Measurements from ENCODE around the gene TOR1AIP2. TPM values are rescaled to one million over a fixed set of nuclear protein-coding genes. Genes with fewer than 3 reads are reported as not detected.
"Not testable (repeated sequence)": the region's sequence is repeated elsewhere in the genome, so short reads cannot be mapped to it uniquely, and the experiment has no call there.

The TOR1AIP2 gene
- total and polyA plus RNA-seq, 12 donors, result 18.9 to 182 (median 134) TPM

DNA sequence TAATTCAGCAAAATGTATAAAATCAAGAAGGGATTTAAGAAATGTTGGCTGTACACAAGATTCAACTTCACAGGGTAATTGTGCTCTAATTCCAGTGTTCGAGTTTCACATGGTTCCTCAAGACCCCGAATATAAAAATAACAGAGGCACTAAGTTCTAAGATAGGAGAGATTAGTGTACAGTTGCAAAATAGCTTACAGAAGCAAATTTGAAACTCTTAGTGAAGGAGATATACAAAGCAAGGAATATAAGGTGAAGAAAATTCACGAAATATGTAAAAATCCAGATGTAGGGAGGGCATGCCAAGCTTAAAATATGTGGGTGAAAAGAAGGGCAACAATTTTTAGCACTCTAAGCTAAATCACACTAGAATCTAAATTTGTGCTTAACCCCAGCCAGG, 29.4 kb downstream of the TOR1AIP2 start:
- H3K4me3 ChIP-seq, result no peak overlapping the region
- H3K27me3 ChIP-seq, result no peaks in the 10 kb centered on the region
- H3K27ac ChIP-seq, result no peak overlapping the region
- no peaks in the 10 kb centered on the region for H3K4me1 ChIP-seq (replicated peaks in 1 of 2)
- TF ChIP-seq, protein P1, sequence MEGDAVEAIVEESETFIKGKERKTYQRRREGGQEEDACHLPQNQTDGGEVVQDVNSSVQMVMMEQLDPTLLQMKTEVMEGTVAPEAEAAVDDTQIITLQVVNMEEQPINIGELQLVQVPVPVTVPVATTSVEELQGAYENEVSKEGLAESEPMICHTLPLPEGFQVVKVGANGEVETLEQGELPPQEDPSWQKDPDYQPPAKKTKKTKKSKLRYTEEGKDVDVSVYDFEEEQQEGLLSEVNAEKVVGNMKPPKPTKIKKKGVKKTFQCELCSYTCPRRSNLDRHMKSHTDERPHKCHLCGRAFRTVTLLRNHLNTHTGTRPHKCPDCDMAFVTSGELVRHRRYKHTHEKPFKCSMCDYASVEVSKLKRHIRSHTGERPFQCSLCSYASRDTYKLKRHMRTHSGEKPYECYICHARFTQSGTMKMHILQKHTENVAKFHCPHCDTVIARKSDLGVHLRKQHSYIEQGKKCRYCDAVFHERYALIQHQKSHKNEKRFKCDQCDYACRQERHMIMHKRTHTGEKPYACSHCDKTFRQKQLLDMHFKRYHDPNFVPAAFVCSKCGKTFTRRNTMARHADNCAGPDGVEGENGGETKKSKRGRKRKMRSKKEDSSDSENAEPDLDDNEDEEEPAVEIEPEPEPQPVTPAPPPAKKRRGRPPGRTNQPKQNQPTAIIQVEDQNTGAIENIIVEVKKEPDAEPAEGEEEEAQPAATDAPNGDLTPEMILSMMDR (IDR thresholded peaks at IDR 0.05), result no peak
- no peak for TF ChIP-seq POLR2A (IDR thresholded peaks at IDR 0.05)
- no peaks in the 10 kb centered on the region for H3K9me3 ChIP-seq (replicated peaks in 1 of 3)
- DNase-seq, result no peak
- WGBS, 4 donors, result 96 to 98% (median 97%) methylated on average over 3 of the region's 3 CpGs
- H3K36me3 ChIP-seq (replicated peaks in 1 of 2), result peaks cover 0 to 45% of the 10 kb centered on the region in 2 donors
- intact Hi-C loops (cut with DNase I), result no loop called here

DNA sequence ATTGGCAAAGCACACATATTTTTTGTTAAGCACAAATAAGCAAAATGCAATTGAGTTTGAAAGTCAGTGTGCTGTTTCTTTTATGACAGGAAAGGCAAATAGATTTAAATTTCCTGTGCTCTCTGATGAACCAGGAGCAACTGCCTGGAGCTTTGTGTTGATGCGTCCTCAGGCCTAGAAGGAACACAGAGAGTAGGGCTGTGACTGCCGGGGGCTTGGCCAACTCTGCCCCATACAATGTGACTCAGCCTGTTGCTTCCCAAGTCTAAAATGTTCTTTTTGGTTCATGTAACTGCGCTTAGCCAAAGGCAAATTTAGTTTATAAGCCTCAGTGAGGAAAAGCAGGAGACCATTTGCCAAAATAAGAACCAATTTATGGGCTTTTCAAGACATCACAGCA, 37.5 kb downstream of the TOR1AIP2 start:
- Histone ChIP-seq H3K9me3 (replicated peaks in 1 of 3) (no peaks in the 10 kb centered on the region), H3K4me3 (no peak overlapping the region), H3K4me1 (replicated peaks in 1 of 2) (no peaks in the 10 kb centered on the region), H3K36me3 (replicated peaks in 1 of 2) (peaks cover 0 to 12% of the 10 kb centered on the region in 2 donors), H3K27ac (peak overlapping the region in 1 of 5 donors; percentile 9), H3K27me3 (no peaks in the 10 kb centered on the region)
- intact Hi-C loops (cut with DNase I), result no loop called here
- TF ChIP-seq, protein P1 (IDR thresholded peaks at IDR 0.05), result no peak
- no peak for TF ChIP-seq POLR2A (IDR thresholded peaks at IDR 0.05)
- 59 to 91% (median 87%) methylated on average over 3 of the region's 3 CpGs for WGBS, 4 donors
- DNase-seq, result no peak

DNA sequence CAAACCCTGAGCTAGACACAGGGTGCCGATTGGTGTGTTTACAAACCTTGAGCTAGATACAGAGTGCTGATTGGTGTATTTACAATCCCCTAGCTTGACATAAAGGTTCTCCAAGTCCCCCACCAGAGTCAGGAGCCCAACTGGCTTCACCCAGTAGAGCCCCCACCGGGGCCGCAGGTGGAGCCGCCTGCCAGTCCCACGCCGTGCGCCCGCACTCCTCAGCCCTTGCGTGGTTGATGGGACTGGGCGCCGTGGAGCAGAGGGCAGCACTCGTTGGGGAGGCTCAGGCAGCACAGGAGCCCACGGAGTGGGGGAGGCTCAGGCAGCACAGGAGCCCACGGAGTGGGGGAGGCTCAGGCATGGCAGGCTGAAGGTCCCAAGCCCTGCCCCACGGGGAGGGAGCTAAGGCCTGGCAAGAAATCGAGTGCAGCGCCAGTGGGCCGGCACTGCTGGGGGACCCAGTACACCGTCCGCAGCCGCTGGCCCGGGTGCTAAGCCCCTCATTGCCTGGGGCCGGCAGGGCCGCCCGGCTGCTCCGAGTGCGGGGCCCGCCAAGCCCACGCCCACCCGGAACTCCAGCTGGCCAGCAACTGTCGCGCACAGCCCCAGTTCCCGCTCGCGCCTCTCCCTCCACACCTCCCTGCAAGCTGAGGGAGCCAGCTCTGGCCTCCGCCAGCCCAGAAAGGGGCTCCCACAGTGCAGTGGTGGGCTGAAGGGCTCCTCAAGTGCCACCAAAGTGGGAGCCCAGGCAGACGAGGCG, 40.7 kb downstream of the TOR1AIP2 start:
- DNase-seq; H3K4me1 ChIP-seq (replicated peaks in 1 of 2); intact Hi-C loops (cut with DNase I); H3K9me3 ChIP-seq (replicated peaks in 1 of 3); H3K27me3 ChIP-seq; H3K36me3 ChIP-seq (replicated peaks in 1 of 2); H3K4me3 ChIP-seq; H3K27ac ChIP-seq: not testable (repeated sequence)
- WGBS, 4 donors, result 96 to 100% (median 98%) methylated on average over 12 to 38 of the region's 38 CpGs

DNA sequence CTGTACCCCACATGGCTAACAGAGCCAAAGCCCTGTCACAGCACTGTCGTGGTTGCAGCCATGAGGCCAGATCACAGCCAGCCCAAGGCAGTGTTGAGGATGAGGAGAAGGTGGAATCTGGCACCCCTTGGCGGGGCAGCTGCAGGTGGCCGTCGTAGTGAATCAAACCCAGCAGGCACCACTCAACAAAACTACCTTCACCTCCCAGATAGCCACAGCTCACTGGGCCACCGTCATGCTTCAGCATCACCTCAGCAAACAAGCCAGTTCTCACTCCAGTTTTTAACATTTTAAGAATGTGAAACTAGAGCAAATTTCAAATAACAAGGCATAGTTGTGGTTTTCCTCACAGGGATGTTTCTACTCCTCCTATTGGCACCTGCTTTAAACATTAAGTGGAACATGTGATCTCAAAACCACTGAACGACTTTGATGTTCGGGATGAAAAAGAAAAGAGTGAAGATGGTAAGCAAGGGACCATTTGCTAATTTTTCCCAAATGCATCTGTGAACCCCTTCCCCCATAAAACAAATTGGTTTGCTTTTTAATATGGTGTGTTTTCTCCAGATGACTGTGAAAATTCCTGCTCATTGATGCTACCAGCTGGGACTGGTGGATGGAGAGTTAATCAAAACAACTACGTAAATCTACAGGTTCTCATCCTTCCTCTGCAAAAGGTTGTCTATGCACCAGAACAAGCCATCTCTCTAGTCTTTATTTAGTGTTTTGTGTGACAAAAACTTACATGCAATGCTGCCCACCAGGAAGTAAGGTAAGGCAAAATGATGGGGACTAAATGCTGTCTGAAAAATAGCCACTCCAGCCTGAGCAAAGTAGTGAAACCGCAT, 45.5 kb downstream of the TOR1AIP2 start:
- DNase-seq, result peak in 1 of 7 donors; percentile 35
- WGBS, 4 donors, result 76 to 82% (median 80%) methylated on average over 9 of the region's 9 CpGs
- TF ChIP-seq, protein P1 (IDR thresholded peaks at IDR 0.05), result no peak
- no peak for TF ChIP-seq POLR2A (IDR thresholded peaks at IDR 0.05)
- Histone ChIP-seq H3K9me3 (replicated peaks in 1 of 3) (no peaks in the 10 kb centered on the region), H3K4me3 (no peak overlapping the region), H3K27me3 (no peaks in the 10 kb centered on the region), H3K27ac (no peak overlapping the region), H3K36me3 (replicated peaks in 1 of 2) (no peaks in the 10 kb centered on the region), H3K4me1 (replicated peaks in 1 of 2) (no peaks in the 10 kb centered on the region)
- intact Hi-C loops (cut with DNase I), result no loop called here
